Peyer's patch (tissue), 4 donors: ENCODE data around the gene TMEM132C. TPM values are rescaled to one million over a fixed set of nuclear protein-coding genes. Genes with fewer than 3 reads are reported as not detected.
"Not testable (repeated sequence)": the region's sequence is repeated elsewhere in the genome, so short reads cannot be mapped to it uniquely, and the experiment has no call there.

Source experiments
- DNase-seq, 3 donors: peaks; one replicate each; pipeline ENCODE4 v3.0.0-alpha.2; 2017 to 2019
- H3K27ac ChIP-seq, 4 donors: fragments of 200-600 bp; sonication (generic); one replicate each; pipeline ENCODE4 v1.5.1; 2016 to 2019
- H3K27me3 ChIP-seq, 2 donors: fragments of 200-600 bp; sonication (generic); one replicate each; pipeline ENCODE4 v1.5.1; 2019
- H3K36me3 ChIP-seq, 3 donors: fragments of 200-600 bp; sonication (generic); one replicate each; pipeline ENCODE4 v1.5.1; 2016 to 2019
- H3K4me1 ChIP-seq, 4 donors: fragments of 200-600 bp; sonication (generic); one replicate each; pipeline ENCODE4 v1.5.1; 2016 to 2019
- H3K4me3 ChIP-seq, 4 donors: fragments of 200-600 bp; sonication (generic); 1 replicate in 3 of 4; 2 replicates in 1 of 4; pipeline ENCODE4 v1.5.1; 2016 to 2019; ENCODE audit warnings: mild to moderate bottlenecking in 1 of 4
- H3K9me3 ChIP-seq, 4 donors: fragments of 200-600 bp; sonication (generic); one replicate each; pipeline ENCODE4 v1.5.1; 2016 to 2019; ENCODE audit warnings: mild to moderate bottlenecking in 1 of 4
- POLR2A ChIP-seq, 2 donors: fragments of 450-650 bp; IDR thresholded peaks; one replicate each; pipeline ENCODE4 v1.5.1; 2017; ENCODE audit warnings: antibody characterized with exemption in 2 of 2, mild to moderate bottlenecking in 2 of 2, moderate library complexity in 2 of 2
- total RNA-seq, 4 donors: library from RNA; depleted of rRNA; stranded (reverse); fragments of >200 nt; gene quantifications; one replicate each; pipeline ENCODE4 v1.1.0, GENCODE V29; 2016
- TF ChIP-seq, protein P1 (sequence below), 6 experiments: fragments of 450-650 bp in 4 of 6; fragments of 200-600 bp in 2 of 6; sonication (generic) in 1 of 6; IDR thresholded peaks; one replicate each; pipeline ENCODE4 v1.5.1; 2017 to 2019; ENCODE audit warnings: antibody characterized with exemption in 6 of 6, mild to moderate bottlenecking in 3 of 6, moderate library complexity in 1 of 6

Gene TMEM132C
- total RNA-seq, 4 donors from 2014 or later = 0.88 to 5.0 (median 2.0) TPM

DNA sequence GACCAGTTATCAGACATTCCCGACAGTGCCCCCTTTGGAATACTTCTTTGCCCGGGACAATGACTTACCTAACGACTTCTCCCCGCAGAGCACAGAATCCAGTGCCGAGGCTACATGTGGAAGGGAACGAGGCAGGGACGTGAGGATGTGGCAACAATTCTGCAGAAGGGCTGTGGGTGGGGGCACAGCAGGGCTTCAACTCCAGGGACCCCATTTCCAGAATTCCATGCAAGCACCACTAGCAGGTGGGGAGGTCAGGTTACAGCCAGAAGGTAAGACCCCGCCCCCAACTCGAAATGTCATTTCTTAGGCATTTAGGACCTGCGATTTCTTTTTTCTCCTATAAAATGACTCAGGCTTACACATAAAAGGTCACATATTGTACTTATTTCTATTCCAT lies 207.9 kb downstream of the TMEM132C start:
- Histone ChIP-seq H3K27me3 (no peaks in the 10 kb centered on the region), H3K9me3 (no peaks in the 10 kb centered on the region), H3K4me1 (no peaks in the 10 kb centered on the region), H3K27ac (no peak overlapping the region), H3K36me3 (no peaks in the 10 kb centered on the region), H3K4me3 (no peak overlapping the region)
- DNase-seq = no peak
- TF ChIP-seq, protein P1, sequence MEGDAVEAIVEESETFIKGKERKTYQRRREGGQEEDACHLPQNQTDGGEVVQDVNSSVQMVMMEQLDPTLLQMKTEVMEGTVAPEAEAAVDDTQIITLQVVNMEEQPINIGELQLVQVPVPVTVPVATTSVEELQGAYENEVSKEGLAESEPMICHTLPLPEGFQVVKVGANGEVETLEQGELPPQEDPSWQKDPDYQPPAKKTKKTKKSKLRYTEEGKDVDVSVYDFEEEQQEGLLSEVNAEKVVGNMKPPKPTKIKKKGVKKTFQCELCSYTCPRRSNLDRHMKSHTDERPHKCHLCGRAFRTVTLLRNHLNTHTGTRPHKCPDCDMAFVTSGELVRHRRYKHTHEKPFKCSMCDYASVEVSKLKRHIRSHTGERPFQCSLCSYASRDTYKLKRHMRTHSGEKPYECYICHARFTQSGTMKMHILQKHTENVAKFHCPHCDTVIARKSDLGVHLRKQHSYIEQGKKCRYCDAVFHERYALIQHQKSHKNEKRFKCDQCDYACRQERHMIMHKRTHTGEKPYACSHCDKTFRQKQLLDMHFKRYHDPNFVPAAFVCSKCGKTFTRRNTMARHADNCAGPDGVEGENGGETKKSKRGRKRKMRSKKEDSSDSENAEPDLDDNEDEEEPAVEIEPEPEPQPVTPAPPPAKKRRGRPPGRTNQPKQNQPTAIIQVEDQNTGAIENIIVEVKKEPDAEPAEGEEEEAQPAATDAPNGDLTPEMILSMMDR (IDR thresholded peaks at IDR 0.05) = no peak
- no peak for TF ChIP-seq POLR2A (IDR thresholded peaks at IDR 0.05)

DNA sequence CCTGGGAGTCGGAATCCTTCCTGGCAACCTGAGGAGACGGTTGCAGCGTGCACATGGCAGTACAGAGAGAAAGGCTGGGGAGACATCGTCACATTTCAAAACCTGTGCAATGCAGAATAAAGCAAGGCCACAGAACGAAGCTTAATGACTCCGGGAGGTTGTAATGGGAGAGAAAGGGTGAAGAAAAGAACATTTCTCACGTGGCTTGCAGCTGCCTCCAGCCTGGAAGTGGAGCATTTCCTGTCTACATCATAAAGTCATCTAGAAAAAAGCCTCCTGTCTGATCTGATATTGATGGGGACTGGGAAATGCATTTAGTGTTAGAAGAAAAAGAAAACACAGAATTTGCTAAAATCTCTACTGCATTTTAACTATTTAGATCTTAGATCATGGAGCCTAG lies 209.3 kb downstream of the TMEM132C start:
- H3K27ac ChIP-seq = no peak overlapping the region
- TF ChIP-seq, protein P1 (IDR thresholded peaks at IDR 0.05) = no peak
- TF ChIP-seq POLR2A (IDR thresholded peaks at IDR 0.05) = no peak
- no peak for DNase-seq
- H3K36me3 ChIP-seq = no peaks in the 10 kb centered on the region
- no peaks in the 10 kb centered on the region for H3K27me3 ChIP-seq
- no peaks in the 10 kb centered on the region for H3K9me3 ChIP-seq
- no peak overlapping the region for H3K4me3 ChIP-seq
- no peaks in the 10 kb centered on the region for H3K4me1 ChIP-seq

DNA sequence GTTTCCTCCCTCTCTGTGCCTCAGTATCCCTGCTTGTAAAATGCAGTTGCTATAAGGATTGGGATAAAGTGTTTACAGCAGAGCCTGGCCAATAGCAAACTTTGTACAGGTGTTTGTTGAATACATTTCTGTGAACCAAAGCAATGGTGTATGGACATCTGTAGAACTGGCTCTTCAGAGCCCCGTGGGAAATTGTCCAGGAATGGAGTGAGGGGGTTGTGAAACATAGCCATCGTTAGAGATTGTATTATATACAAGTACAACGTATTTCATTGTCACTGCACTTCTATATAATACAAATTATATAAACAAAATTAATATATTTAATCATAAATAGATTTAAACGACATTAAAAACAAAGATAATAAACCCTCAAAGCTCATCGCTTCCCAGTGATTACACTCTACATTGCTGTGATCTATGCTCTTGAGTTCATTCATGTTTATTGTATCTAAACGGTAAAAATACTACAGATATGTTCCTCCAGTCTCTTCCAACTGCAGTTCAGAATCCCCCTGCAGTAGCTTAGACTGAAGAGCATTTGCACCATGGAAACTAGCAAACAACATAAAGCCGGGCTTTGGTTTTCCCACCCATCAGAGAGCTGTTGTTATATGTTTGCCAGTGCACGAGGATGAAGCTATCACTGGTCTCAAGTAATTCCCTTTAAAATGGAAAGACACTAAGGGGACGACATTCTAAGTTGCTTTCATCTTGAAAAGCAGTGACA lies 216.7 kb downstream of the TMEM132C start:
- H3K4me3 ChIP-seq = no peak overlapping the region
- H3K27ac ChIP-seq = no peak overlapping the region
- H3K27me3 ChIP-seq = no peaks in the 10 kb centered on the region
- no peaks in the 10 kb centered on the region for H3K9me3 ChIP-seq
- DNase-seq = no peak
- H3K4me1 ChIP-seq = no peaks in the 10 kb centered on the region
- H3K36me3 ChIP-seq = no peaks in the 10 kb centered on the region
- no peak for TF ChIP-seq POLR2A (IDR thresholded peaks at IDR 0.05)
- TF ChIP-seq, protein P1 (IDR thresholded peaks at IDR 0.05) = no peak

DNA sequence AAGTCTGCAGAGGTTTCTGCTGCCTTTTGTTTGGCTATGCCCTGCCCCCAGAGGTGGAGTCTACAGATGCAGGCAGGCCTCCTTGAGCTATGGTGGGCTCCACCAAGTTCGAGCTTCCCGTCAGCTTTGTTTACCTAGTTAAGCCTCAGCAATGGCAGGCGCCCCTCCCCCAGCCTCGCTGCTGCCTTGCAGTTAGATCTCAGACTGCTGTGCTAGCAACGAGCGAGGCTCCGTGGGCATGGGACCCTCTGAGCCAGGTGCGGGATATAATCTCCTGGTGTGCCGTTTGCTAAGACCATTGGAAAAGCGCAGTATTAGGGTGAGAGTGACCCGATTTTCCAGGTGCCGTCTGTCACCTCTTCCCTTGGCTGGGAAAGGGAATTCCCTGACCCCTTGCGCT lies 230.4 kb downstream of the TMEM132C start:
- H3K4me3 ChIP-seq, H3K27me3 ChIP-seq, H3K4me1 ChIP-seq, DNase-seq, H3K36me3 ChIP-seq, H3K9me3 ChIP-seq, H3K27ac ChIP-seq: not testable (repeated sequence)

DNA sequence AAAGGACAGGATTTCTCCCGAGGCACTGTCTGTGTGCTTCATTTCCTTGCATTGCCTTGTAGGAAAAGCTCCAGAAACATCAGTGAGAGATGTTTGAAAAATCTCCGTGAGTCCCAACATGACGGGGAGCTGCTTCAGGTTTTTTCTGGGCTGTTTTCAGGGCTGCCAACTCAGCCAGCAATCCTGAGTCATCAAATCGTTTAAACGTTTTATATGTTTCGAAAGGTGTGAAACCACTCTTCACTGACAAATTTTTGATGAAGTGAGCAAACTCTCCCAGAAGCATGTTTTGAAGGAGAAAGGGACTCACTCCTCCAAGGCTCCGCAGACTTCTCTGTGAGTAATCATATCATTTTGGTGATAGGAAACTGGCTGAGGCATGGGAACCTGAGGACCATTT lies 240.5 kb downstream of the TMEM132C start:
- Histone ChIP-seq H3K9me3 (peaks cover 0 to 2% (median 0%) of the 10 kb centered on the region in 4 donors), H3K4me3 (no peak overlapping the region), H3K27ac (no peak overlapping the region), H3K27me3 (no peaks in the 10 kb centered on the region), H3K4me1 (no peaks in the 10 kb centered on the region), H3K36me3 (no peaks in the 10 kb centered on the region)
- DNase-seq = no peak
- TF ChIP-seq POLR2A (IDR thresholded peaks at IDR 0.05) = no peak
- TF ChIP-seq, protein P1 (IDR thresholded peaks at IDR 0.05) = no peak

DNA sequence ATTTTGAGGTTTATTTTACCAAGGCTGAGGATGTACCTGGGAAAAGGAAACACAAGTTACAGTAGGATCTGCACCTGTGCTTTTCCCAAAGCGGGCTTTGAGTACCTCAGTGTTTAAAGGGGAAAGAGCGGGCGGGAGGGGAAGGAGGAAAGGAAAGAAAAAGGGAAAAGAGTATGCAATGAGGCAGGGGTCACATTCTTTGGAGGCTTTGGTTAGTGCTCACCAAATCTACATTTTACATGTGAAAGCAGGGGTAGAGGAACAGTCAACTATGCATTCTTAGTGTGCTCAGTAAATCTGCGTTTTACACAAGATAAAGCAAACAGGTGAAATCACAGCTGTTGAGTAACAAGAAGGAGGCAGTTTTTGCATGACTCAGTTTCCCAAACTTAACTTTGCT lies 242.2 kb downstream of the TMEM132C start:
- TF ChIP-seq, protein P1 (IDR thresholded peaks at IDR 0.05) = no peak
- TF ChIP-seq POLR2A (IDR thresholded peaks at IDR 0.05) = no peak
- Histone ChIP-seq H3K4me3 (no peak overlapping the region), H3K27me3 (no peaks in the 10 kb centered on the region), H3K9me3 (peaks cover 0 to 2% (median 0%) of the 10 kb centered on the region in 4 donors), H3K36me3 (no peaks in the 10 kb centered on the region), H3K4me1 (no peaks in the 10 kb centered on the region), H3K27ac (no peak overlapping the region)
- no peak for DNase-seq
